ENCODE results near the gene PRKAR1B.

DNA sequence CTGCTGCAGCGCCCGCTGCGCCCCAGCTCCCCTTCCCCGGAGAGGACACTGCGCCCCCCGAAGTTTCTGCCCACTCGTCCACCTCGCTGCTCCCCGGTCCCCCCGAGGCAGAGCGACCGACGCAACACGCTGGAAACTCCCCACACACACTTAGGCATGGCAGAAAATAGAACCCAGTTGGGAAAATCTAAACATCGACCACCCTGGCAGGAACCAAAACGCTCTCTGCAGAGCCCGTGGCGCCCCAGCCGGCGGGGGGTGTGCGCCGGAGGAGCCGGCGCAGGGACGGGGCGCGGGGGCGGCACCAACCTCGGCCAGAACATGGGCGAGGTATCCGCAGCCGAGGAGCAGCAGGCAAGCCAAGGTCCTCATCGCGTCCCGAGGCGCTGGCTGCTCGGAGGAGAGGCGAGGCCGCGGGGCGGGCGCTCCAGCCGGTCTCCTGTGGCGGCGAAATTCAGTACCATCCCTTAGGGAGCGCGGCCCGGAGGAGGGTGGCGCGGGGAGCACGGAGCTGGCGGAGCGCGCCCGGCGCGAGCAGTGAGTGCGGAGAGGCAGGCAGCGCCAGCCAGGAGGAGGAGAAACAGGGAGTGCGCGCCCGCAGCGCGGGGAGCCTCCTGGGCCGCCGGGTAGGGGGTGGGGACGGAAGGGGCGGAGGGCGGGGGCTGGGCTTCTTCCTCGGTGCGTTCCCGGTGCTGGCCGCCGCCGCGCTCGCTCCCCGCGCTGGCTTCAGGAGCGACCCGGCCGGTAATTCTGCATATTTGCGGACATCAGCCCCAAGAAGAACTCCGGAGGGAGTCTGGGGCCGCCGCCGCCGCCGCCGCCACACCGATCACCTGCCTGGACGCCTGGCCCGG, 208.2 kb downstream of the PRKAR1B start:
- TF ChIP-seq EP300 (IDR thresholded peaks at IDR 0.05) (no peak), CTCF (IDR thresholded peaks at IDR 0.05) (no peak)

Measured in sigmoid colon (tissue), 4 donors.